HepG2 (cell line): ENCODE results near the gene FSCN2. TPM values are rescaled to one million over a fixed set of nuclear protein-coding genes. Genes with fewer than 3 reads are reported as not detected.

Experiments used
- ATAC-seq: fragments of 200-7000 bp; cut with Tn5 transposase; 3 replicates; pipeline ENCODE4 v1.9.1; 2020; ENCODE audit warnings: mild to moderate bottlenecking, moderate library complexity
- BruUV-seq: library from RNA; stranded (reverse); fragments of 400-500 nt; replicated peaks from 2 replicates; lab custom pipeline; 2021; lab: Mats Ljungman, UMichigan
- CTCF ChIA-PET: fragments of 300-600 bp; formaldehyde crosslinking; extraction: SDS; loops from one replicate; lab custom pipeline; 2021; ENCODE audit warnings: low total read pairs, inconsistent platforms, low intra/inter-chr PET ratio; lab: Yijun Ruan, JAX
- POLR2A ChIA-PET: fragments of 350-600 bp; sonication (Branson Sonifier 250); formaldehyde crosslinking; loops from one replicate; lab custom pipeline; 2020; ENCODE audit warnings: antibody characterized with exemption, inconsistent platforms; lab: Yijun Ruan, JAX
- DNase-seq: peaks from one replicate; pipeline ENCODE4 v3.0.0-alpha.2; 2015; ENCODE audit warnings: low spot score
- FAIRE-seq: peaks from 3 replicates; lab custom pipeline; 2011; peaks lifted over from hg19 to GRCh38; lab: Jason Lieb, UNC
- H2AFZ ChIP-seq: one replicate; pipeline ENCODE4 v1.6.1; 2011; ENCODE audit warnings: low read length, inconsistent platforms
- H3K27ac ChIP-seq: fragments of 300-600 bp; 3 replicates; pipeline ENCODE4 v1.8.0; 2011; ENCODE audit warnings: mixed run types, mild to moderate bottlenecking, mixed read lengths, low read length, inconsistent platforms; ENCODE audit not compliant: insufficient read depth; ENCODE audit errors: extremely low read length
- H3K27me3 ChIP-seq, 2 experiments: fragments of 200-600 bp in 1 of 2; 2 replicates in 1 of 2; 3 replicates in 1 of 2; pipeline versions ENCODE4 v1.6.0 to v1.8.0; 2011; ENCODE audit warnings: low read length in 2 of 2, mild to moderate bottlenecking in 2 of 2, moderate library complexity in 2 of 2, inconsistent platforms in 1 of 2; ENCODE audit not compliant: insufficient read depth in 2 of 2, control insufficient read depth in 1 of 2
- H3K36me3 ChIP-seq, 2 experiments: fragments of 200-600 bp in 1 of 2; replicated peaks in 1 of 2; 2 replicates in 1 of 2; 3 replicates in 1 of 2; pipeline versions ENCODE4 v1.5.1 to v1.8.0; 2011; ENCODE audit warnings: low read length in 2 of 2, inconsistent platforms in 1 of 2; ENCODE audit not compliant: insufficient read depth in 2 of 2, control insufficient read depth in 1 of 2
- H3K4me1 ChIP-seq: 2 replicates; pipeline ENCODE4 v1.5.1; 2012; ENCODE audit warnings: low read length, inconsistent platforms; ENCODE audit not compliant: insufficient read depth
- H3K4me2 ChIP-seq: 2 replicates; pipeline ENCODE4 v1.6.0; 2011; ENCODE audit warnings: low read depth, low read length, inconsistent platforms
- H3K4me3 ChIP-seq, 3 experiments: fragments of 200-600 bp in 1 of 3; sonication (generic), shearing (Covaris generic) in 1 of 3; replicated peaks in 1 of 3; 2 replicates each; pipeline ENCODE4 v1.5.1; 2011 to 2016; ENCODE audit warnings: low read length in 3 of 3, inconsistent platforms in 2 of 3, low read depth in 2 of 3, mild to moderate bottlenecking in 2 of 3, control low read depth in 1 of 3, mixed read lengths in 1 of 3; ENCODE audit not compliant: insufficient read depth in 1 of 3
- H3K79me2 ChIP-seq: one replicate; pipeline ENCODE4 v1.6.1; 2011; ENCODE audit warnings: low read length, inconsistent platforms; ENCODE audit not compliant: insufficient read depth
- H3K9ac ChIP-seq: 2 replicates; pipeline ENCODE4 v1.6.0; 2011; ENCODE audit warnings: mild to moderate bottlenecking, low read depth, low read length, inconsistent platforms; ENCODE audit not compliant: insufficient read depth
- H3K9me3 ChIP-seq: 2 replicates; pipeline ENCODE4 v1.5.1; 2012; ENCODE audit warnings: mild to moderate bottlenecking, low read length
- H4K20me1 ChIP-seq: 2 replicates; pipeline ENCODE4 v1.6.0; 2011; ENCODE audit warnings: inconsistent platforms, mild to moderate bottlenecking, low read length, moderate library complexity; ENCODE audit not compliant: insufficient read depth
- CEBPB ChIP-seq: IDR thresholded peaks from 2 replicates; pipeline ENCODE4 v1.6.1; 2011; ENCODE audit warnings: low read depth, low read length, improper control_type of control experiment, borderline replicate concordance
- CEBPG ChIP-seq: IDR thresholded peaks from 2 replicates; pipeline ENCODE4 v1.6.1; 2016
- EEA1 ChIP-seq: sonication (generic); formaldehyde crosslinking; IDR thresholded peaks from 2 replicates; pipeline ENCODE4 v1.5.1; 2020; ENCODE audit warnings: mild to moderate bottlenecking, missing genetic modification reagents, borderline replicate concordance
- MAFF ChIP-seq: IDR thresholded peaks from 2 replicates; pipeline ENCODE4 v1.6.1; 2011; ENCODE audit warnings: low read depth, low read length, improper control_type of control experiment
- NCOA1 ChIP-seq: sonication (generic); formaldehyde crosslinking; IDR thresholded peaks from 2 replicates; pipeline ENCODE4 v1.9.0; 2021; ENCODE audit warnings: missing genetic modification reagents
- ZBTB14 ChIP-seq: sonication (generic); formaldehyde crosslinking; IDR thresholded peaks from 2 replicates; pipeline ENCODE4 v1.4.0; 2020; ENCODE audit warnings: missing genetic modification reagents
- WGBS: methylation state at CpG from one replicate; pipeline ENCODE4 v1.1.6; 2017; ENCODE audit warnings: low lambda C conversion rate; 5-methylcytosine and 5-hydroxymethylcytosine counted together
- in situ Hi-C: cut with HindIII; loops from 2 replicates; pipeline ENCODE4 v1.10.0; 2017; ENCODE audit warnings: low pct_unique_long_range_greater_than_20kb; ENCODE audit not compliant: extremely low pct_ligation_motif_present
- intact Hi-C: fragments of 100-400 bp; cut with micrococcal nuclease; formaldehyde crosslinking; loops from one replicate; pipeline ENCODE4 v1.10.0; 2022; ENCODE audit not compliant: unreplicated experiment
- polyA plus RNA-seq, 8 experiments: library from polyadenylated mRNA; depleted of rRNA in 3 of 8; stranded (reverse) in 7 of 8; unstranded in 1 of 8; fragments of >200 nt; fragmentation: Illumina TruSeq in 4 of 8; extraction: Trizol in 4 of 8; gene quantifications; 2 replicates each; pipeline versions ENCODE4 v1.2.1 to v1.2.3, GENCODE V29; 2011 to 2016; ENCODE audit warnings: low read depth in 4 of 8, missing spikeins in 1 of 8, mixed read lengths in 1 of 8; ENCODE audit not compliant: insufficient read depth in 1 of 8
- total RNA-seq, 5 experiments: library from RNA; depleted of rRNA; stranded (reverse); fragments of >200 nt; fragmentation: Illumina TruSeq; extraction: Trizol; gene quantifications; 2 replicates each; pipeline ENCODE4 v1.2.3, GENCODE V29; 2016; ENCODE audit warnings: low read depth in 1 of 5

Gene FSCN2
- total and polyA plus RNA-seq, 2 of the 13 experiments (the other 11 are each of a cell fraction or from before 2014, with no cell fraction given) = 0.09 TPM; not detected in 1

GRCh38 chr17:81563861-81564586 lies 35.8 kb downstream of the FSCN2 start:
- ChIA-PET POLR2A (interaction anchor here (1.6 kb wide), 1 partner anchor 12 kb away, joined by 4 read pairs; the partner anchor contains the start of gene FAAP100), CTCF (no interaction called here)
- H3K9ac ChIP-seq = no peak overlapping the region

GRCh38 chr17:81564778-81565177 lies 36.6 kb downstream of the FSCN2 start:
- POLR2A ChIA-PET = no interaction called here
- TF ChIP-seq ZBTB14 = no peak
- H3K9me3 ChIP-seq = no peaks in the 10 kb centered on the region
- H3K4me1 ChIP-seq = no peaks in the 10 kb centered on the region
- DNase-seq = no peak
- CTCF ChIA-PET = no interaction called here
- no peak for ATAC-seq
- no peak overlapping the region for H3K9ac ChIP-seq
- no peak overlapping the region for H3K4me3 ChIP-seq
- intact Hi-C loops (no loop called here), in situ Hi-C loops (no loop called here)
- H3K36me3 ChIP-seq = peaks cover 47 to 81% of the 10 kb centered on the region in 2 experiments
- no TSS peak for BruUV-seq
- WGBS = 97% methylated on average over 17 of the region's 17 CpGs
- H4K20me1 ChIP-seq = no peaks in the 10 kb centered on the region
- no peak for FAIRE-seq
- no peak overlapping the region for H3K4me2 ChIP-seq
- H3K27ac ChIP-seq = no peak overlapping the region
- no peaks in the 10 kb centered on the region for H3K27me3 ChIP-seq
- H3K79me2 ChIP-seq = no peaks in the 10 kb centered on the region
- H2AFZ ChIP-seq = no peak overlapping the region

More at GRCh38 chr17:81563861-81564586, 35.8 kb downstream of the FSCN2 start:
- no peaks in the 10 kb centered on the region for H3K4me1 ChIP-seq
- no peaks in the 10 kb centered on the region for H3K27me3 ChIP-seq
- no peak overlapping the region for H3K27ac ChIP-seq
- ATAC-seq (no peak), FAIRE-seq (no peak), DNase-seq (no peak)
- H3K36me3 ChIP-seq = peaks cover 39 to 78% of the 10 kb centered on the region in 2 experiments
- 91% methylated on average over 10 of the region's 10 CpGs for WGBS
- H2AFZ ChIP-seq = no peak overlapping the region
- no peaks in the 10 kb centered on the region for H3K79me2 ChIP-seq
- no peaks in the 10 kb centered on the region for H4K20me1 ChIP-seq
- BruUV-seq = no TSS peak
- intact Hi-C loops (no loop called here), in situ Hi-C loops (no loop called here)
- no peaks in the 10 kb centered on the region for H3K9me3 ChIP-seq
- no peak overlapping the region for H3K4me2 ChIP-seq
- no peak overlapping the region for H3K4me3 ChIP-seq
- TF ChIP-seq EEA1 (CRISPR knock-in tag) = no peak
- TF ChIP-seq CEBPG = peak; percentile 22; the same call in 1 of the 2 replicates
- TF ChIP-seq MAFF = no peak
- TF ChIP-seq CEBPB = peak; percentile 54; the same call in 1 of the 2 replicates
- TF ChIP-seq NCOA1 (CRISPR knock-in tag) = no peak
